Endodermal cell (in vitro differentiated cells): Measurements from ENCODE around the gene OTOGL. TPM values are rescaled to one million over a fixed set of nuclear protein-coding genes. Genes with fewer than 3 reads are reported as not detected.

Source experiments
- DNase-seq: peaks from one replicate; pipeline ENCODE4 v3.0.0-alpha.2; 2017
- H3K27ac ChIP-seq: 2 replicates; pipeline ENCODE4 v1.5.1; 2013; ENCODE audit warnings: mild to moderate bottlenecking, low read depth, low read length, moderate library complexity
- H3K27me3 ChIP-seq: 2 replicates; pipeline ENCODE4 v1.6.1; 2013; ENCODE audit warnings: mild to moderate bottlenecking, low read length, moderate library complexity; ENCODE audit not compliant: insufficient read depth, control insufficient read depth, poor library complexity, severe bottlenecking
- H3K36me3 ChIP-seq: 2 replicates; pipeline ENCODE4 v1.7.0; 2013; ENCODE audit warnings: mild to moderate bottlenecking, low read length, moderate library complexity; ENCODE audit not compliant: control insufficient read depth, insufficient read depth
- H3K4me1 ChIP-seq: one replicate; pipeline ENCODE4 v1.7.0; 2013; ENCODE audit warnings: low read length; ENCODE audit not compliant: control insufficient read depth, insufficient read depth
- H3K4me3 ChIP-seq: 2 replicates; pipeline ENCODE4 v1.5.1; 2013; ENCODE audit warnings: mild to moderate bottlenecking, low read length, moderate library complexity
- H3K9ac ChIP-seq: 2 replicates; pipeline ENCODE4 v1.6.1; 2013; ENCODE audit warnings: mild to moderate bottlenecking, low read length, moderate library complexity; ENCODE audit not compliant: poor library complexity, severe bottlenecking; ENCODE audit errors: extremely low read depth
- H3K9me3 ChIP-seq: 2 replicates; pipeline ENCODE4 v1.6.1; 2013; ENCODE audit warnings: mild to moderate bottlenecking, low read length, moderate library complexity; ENCODE audit not compliant: control insufficient read depth
- H3K27ac Mint-ChIP-seq: 2 replicates; pipeline ENCODE4 v1.8.0; 2020; ENCODE audit warnings: mixed read lengths
- H3K27me3 Mint-ChIP-seq: 2 replicates; pipeline ENCODE4 v1.8.0; 2021; ENCODE audit warnings: mild to moderate bottlenecking, mixed read lengths; ENCODE audit not compliant: insufficient read depth
- H3K36me3 Mint-ChIP-seq: 2 replicates; pipeline ENCODE4 v1.8.0; 2020; ENCODE audit warnings: low read depth, mixed read lengths
- H3K4me1 Mint-ChIP-seq: 2 replicates; pipeline ENCODE4 v1.8.0; 2020; ENCODE audit warnings: mixed read lengths
- H3K4me3 Mint-ChIP-seq: 2 replicates; pipeline ENCODE4 v1.8.0; 2020; ENCODE audit warnings: mild to moderate bottlenecking, moderate library complexity, mixed read lengths
- H3K9me3 Mint-ChIP-seq: 2 replicates; pipeline ENCODE4 v1.8.0; 2020; ENCODE audit warnings: mild to moderate bottlenecking, mixed read lengths
- WGBS, 2 experiments: methylation state at CpG; one replicate each; pipeline versions ENCODE4 v1.1.5 to v1.1.7; 2013; ENCODE audit warnings: missing lambda C conversion rate in 2 of 2, mixed read lengths in 1 of 2; ENCODE audit not compliant: insufficient coverage in 1 of 2, insufficient read length in 1 of 2; 5-methylcytosine and 5-hydroxymethylcytosine counted together
- total RNA-seq, 2 donors: library from RNA; stranded (reverse); fragmentation: NEBNext Ultra II Directional in 1 of 2; extraction: Animal tissue kit (Norgen Biotek cat#: 25700) in 1 of 2; gene quantifications; 2 replicates in 1 of 2; 3 replicates in 1 of 2; pipeline ENCODE4 v1.2.1, GENCODE V29; 2021
- TF ChIP-seq, protein P1 (sequence below): fragments of 200-600 bp; sonication (generic); conservative IDR thresholded peaks from 2 replicates; pipeline ENCODE4 v1.5.0; 2021; ENCODE audit warnings: antibody characterized with exemption, mild to moderate bottlenecking

OTOGL gene
- total RNA-seq, 2 donors from 2014 or later, result 2.4 to 11.4 TPM

DNA sequence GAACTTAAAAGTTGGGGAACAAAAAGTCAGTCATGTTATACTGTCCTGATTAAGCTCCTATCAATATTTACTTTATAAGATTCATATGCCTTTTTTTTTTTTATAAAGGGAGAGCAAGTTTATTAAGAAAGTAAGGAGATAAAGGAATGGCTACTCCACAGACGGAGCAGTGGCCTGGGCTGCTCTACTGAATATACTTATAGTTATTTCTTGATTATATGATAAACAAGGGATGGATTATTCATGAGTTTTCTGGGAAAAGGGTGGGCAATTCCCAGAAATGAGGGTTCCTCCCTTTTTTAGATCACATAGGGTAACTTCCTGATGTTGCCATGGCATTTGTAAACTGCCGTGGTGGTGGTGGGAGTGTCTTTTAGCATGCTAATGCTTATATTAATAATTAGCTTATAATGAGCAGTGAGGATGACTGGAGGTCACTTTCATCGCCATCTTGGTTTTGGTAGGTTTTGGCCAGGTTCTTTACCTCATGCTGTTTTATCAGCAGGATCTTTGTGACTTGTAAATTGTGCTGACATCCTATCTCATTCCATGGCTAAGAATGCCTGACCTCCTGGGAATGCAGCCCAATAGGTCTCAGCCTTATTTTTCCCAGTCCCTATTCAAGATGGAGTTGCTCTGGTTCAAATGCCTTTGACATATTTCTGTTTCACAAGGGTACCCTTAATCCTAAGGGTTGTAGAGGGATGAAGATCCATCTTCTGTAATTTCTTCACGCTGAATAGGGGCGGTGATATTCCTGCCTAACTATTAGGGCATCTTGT, 73.9 kb downstream of the OTOGL start:
- Mint-ChIP-seq H3K9me3 (peaks cover 4% of the 10 kb centered on the region), H3K27ac (peak overlapping the region; percentile 79), H3K4me1 (peaks cover 12% of the 10 kb centered on the region), H3K27me3 (no peaks in the 10 kb centered on the region), H3K36me3 (no peaks in the 10 kb centered on the region), H3K4me3 (no peak overlapping the region)
- TF ChIP-seq, protein P1, sequence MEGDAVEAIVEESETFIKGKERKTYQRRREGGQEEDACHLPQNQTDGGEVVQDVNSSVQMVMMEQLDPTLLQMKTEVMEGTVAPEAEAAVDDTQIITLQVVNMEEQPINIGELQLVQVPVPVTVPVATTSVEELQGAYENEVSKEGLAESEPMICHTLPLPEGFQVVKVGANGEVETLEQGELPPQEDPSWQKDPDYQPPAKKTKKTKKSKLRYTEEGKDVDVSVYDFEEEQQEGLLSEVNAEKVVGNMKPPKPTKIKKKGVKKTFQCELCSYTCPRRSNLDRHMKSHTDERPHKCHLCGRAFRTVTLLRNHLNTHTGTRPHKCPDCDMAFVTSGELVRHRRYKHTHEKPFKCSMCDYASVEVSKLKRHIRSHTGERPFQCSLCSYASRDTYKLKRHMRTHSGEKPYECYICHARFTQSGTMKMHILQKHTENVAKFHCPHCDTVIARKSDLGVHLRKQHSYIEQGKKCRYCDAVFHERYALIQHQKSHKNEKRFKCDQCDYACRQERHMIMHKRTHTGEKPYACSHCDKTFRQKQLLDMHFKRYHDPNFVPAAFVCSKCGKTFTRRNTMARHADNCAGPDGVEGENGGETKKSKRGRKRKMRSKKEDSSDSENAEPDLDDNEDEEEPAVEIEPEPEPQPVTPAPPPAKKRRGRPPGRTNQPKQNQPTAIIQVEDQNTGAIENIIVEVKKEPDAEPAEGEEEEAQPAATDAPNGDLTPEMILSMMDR, result no peak
- peaks cover 5% of the 10 kb centered on the region for H3K4me1 ChIP-seq
- 79 to 92% methylated on average over 2 to 4 of the region's 5 CpGs for WGBS, 2 experiments
- DNase-seq, result peak; percentile 78
- H3K4me3 ChIP-seq, result no peak overlapping the region
- H3K27ac ChIP-seq, result no peak overlapping the region
- no peaks in the 10 kb centered on the region for H3K9me3 ChIP-seq
- no peaks in the 10 kb centered on the region for H3K36me3 ChIP-seq
- no peaks in the 10 kb centered on the region for H3K27me3 ChIP-seq
- H3K9ac ChIP-seq, result no peak overlapping the region

- H3K9ac ChIP-seq, result no peak overlapping the region
Observed at GRCh38 chr12:80175307-80175930, 76.1 kb downstream of the OTOGL start.

GRCh38 chr12:80176706-80177105, 77.4 kb downstream of the OTOGL start:
- Mint-ChIP-seq H3K27ac (no peak overlapping the region), H3K27me3 (no peaks in the 10 kb centered on the region), H3K36me3 (no peaks in the 10 kb centered on the region), H3K4me3 (no peak overlapping the region), H3K9me3 (no peaks in the 10 kb centered on the region), H3K4me1 (peaks cover 16% of the 10 kb centered on the region)
- Histone ChIP-seq H3K4me3 (no peak overlapping the region), H3K9ac (no peak overlapping the region), H3K4me1 (peaks cover 5% of the 10 kb centered on the region), H3K27ac (no peak overlapping the region), H3K9me3 (no peaks in the 10 kb centered on the region), H3K36me3 (no peaks in the 10 kb centered on the region), H3K27me3 (no peaks in the 10 kb centered on the region)
- WGBS, 2 experiments, result 93% methylated on average over 2 of the region's 2 CpGs; no CpG with 5 or more reads in 1 of the 2 experiments
- no peak for DNase-seq
- TF ChIP-seq, protein P1, result no peak

More at GRCh38 chr12:80175307-80175930, 76.1 kb downstream of the OTOGL start:
- Mint-ChIP-seq H3K9me3 (peaks cover 4% of the 10 kb centered on the region), H3K4me1 (peaks cover 12% of the 10 kb centered on the region), H3K27me3 (no peaks in the 10 kb centered on the region), H3K27ac (no peak overlapping the region), H3K36me3 (no peaks in the 10 kb centered on the region), H3K4me3 (no peak overlapping the region)
- no peak overlapping the region for H3K4me3 ChIP-seq
- H3K36me3 ChIP-seq, result no peaks in the 10 kb centered on the region
- 89 to 100% methylated on average over 1 to 2 of the region's 2 CpGs for WGBS, 2 experiments
- TF ChIP-seq, protein P1, result no peak
- DNase-seq, result no peak
- no peak overlapping the region for H3K27ac ChIP-seq
- no peaks in the 10 kb centered on the region for H3K27me3 ChIP-seq
- H3K9me3 ChIP-seq, result no peaks in the 10 kb centered on the region
- H3K4me1 ChIP-seq, result peaks cover 5% of the 10 kb centered on the region
